GM18508 (cell line): Measurements from ENCODE around the gene KCNJ15.

Experiments
- ATAC-seq: cut with Tn5 transposase; IDR thresholded peaks from one replicate; pipeline ENCODE4 v1.9.1; 2021; ENCODE audit warnings: moderate number of reproducible peaks; ENCODE audit not compliant: insufficient read depth, unreplicated experiment

The KCNJ15 gene

DNA sequence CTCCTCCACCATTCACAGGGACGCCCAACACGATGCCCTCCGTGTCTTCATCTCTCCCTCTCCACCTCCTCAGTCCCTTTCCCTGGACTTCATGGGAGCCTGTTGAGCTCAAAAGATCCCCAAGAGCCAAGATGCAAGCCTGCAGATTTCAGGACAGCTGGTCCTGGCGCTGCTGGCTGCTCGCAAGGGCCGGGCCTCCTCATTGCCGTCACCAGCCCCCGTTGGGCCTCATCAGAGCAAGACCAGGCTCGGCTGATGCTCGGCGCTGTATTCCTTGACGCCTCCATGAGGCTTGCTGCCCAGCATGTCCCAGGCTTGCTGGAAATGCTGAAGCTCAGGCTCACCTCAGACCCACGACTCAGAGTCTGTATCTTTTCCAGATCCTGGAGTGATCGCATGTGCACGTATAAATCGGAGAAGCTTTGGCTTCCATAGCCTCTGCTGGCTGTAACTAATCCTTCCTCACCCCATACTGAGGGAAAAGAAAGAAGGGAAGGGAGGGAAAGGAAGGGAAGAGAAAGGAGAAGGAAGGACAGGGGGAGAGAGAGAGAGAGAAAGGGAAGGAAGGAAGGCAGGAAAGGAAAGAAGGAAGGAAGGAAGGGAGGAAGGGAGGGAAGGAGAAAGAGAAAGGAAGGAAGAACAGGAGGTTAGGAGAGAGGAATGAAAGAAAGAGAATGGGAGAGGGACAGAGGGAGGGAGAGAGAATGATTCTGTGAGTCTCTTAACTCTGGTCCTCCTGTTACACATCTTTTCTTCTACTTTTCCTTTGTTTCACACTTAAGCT is 94.6 kb downstream of the KCNJ15 start:
- no peak for ATAC-seq

DNA sequence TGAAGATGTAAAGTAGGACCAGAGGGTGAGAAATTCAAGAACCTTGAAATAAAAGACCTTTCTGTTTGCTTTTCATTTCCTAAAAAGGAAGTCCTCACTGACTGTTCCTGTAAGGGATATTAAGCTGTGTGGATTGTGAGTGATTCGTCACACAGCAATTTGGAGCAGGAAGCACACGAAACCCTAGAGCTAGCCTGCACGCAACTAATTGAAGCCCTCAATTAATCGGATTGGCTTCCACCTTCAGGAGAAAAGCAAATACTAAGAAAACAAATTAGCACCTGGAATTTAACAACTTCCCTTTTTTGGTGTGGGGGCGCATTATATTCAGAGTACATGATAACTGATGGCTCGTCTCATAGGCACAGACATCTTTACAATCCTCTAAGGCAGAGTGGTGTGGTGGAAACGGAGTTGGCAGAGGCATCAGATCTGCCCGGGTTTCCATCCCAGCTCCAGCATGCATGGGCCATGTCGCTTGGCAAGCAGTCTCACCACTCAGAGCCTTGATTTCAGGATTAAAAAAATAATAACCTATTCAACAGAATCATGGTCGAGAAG is 95.2 kb downstream of the KCNJ15 start:
- ATAC-seq, result no peak

DNA sequence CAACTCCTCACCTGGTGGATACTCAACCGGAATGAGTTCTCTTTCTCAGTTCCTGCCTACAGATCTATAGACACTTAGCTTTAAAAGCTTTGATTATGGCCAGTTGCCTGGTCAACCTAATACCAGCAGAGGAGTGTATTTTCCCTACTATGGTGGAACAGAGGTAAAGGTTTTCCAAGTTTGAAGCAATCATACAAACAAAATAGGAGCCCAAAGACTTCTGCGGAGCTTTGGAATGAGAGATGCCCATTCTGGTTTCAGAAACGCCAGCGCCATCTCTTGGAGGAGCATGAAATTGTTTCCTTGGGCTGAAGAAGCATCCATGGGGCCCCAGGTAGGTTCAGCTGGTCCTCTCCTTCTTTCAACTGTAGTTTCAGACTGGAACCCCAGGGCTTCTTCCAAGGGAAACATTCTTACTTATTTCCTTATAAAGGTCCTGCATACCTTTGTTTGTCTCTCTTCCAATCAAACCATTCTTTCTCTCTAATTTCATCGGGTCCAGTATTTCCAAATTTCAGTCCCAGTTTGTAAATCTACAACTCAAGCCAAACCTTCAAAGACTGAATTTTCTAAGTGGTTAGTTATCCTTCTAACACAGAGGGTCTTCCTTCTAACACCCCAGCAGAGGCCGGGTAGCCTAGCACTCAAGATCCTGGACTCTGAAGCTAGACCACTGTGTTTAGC is 95.9 kb downstream of the KCNJ15 start:
- ATAC-seq, result no peak

DNA sequence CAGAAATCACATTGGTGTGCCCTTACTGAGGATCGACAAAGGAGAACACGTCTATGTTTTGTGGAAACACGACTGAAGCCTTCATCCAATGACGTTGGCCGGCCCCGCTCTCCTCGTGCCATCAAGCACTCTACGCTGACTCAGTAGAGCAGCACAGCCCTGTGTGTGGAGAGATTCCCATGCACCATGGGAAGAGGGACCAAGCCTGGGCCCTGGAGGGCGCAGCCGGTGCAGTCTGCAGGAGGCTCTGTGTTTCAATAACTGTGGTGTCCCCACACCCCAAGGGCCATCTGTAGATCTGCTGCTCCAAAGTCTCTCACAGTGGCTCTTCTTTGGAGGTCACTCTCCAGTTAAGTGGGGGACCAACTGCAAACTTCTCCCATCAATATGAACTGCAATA is 97.4 kb downstream of the KCNJ15 start:
- no peak for ATAC-seq

DNA sequence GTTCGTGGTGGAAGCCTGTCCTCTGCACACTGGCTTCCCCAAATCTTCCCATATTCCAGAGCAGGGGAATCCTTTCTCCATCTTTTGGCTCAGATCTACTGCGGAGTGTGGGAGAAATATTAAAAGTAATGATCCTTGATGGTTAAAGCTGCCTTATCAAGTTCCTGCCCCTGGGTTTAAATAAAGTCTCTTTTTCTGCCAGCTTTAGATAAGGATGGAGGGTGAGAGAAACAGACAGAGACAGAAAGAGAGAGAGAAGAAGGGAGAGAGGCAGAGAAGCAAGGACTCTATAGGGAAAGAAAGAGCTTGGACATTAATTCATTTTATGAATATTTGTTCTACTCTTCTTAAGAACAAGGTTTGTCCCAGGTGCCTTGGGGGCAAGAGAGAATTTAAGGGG is 98.0 kb downstream of the KCNJ15 start:
- ATAC-seq, result no peak

DNA sequence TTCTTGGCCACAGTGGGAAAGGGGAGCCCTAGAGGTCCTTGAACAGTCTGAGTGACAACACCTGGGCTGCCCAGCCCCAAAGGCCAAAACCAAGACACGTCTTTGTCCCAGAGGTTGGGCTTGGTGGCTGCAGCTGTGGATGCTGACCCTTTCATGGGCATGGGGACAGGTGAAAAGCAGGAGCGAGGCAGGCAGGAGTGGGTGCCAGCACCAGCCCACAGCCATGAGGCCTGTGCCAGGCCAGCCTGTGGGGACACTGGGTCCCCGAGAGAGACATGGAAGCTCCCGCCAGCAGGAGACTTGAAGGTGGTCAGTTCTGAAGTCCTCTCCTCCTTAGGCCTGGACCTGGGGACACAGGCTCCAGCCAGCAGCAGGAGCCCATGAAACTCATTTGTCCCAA is 98.6 kb downstream of the KCNJ15 start:
- no peak for ATAC-seq

DNA sequence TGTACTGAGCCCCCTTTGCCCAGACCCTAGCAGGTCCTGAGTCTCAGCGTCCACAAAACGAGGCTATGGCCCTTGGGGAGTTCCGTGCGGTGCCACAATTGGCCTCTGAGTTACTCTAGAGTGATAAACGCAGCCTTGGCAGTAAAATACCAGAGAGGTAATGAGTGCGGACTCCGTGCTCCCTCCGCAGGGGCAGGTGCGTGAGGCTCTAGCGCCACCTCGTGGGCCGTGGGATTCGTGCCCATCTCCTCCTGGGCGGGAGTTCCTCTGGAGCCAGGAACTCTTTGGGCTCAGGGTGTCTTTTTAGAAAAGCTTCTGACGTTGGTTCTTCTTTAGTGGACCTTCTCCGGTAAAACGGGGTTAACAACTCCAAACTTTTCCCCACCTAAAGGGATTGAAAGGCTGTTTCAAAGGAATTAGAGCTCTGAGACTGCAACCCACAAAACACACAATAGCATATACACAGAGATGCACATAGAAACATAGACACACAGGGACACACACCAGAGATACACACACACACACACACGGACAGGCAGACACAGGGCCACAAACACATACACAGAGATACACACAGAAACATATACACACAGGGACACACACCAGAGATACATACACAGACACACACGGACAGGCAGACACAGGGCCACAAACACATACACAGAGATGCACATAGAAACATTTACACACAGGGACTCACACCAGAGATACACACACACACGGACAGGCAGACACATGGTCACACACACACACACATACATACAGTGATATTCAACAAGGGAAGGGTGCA is 99.4 kb downstream of the KCNJ15 start:
- ATAC-seq, result no peak
